IMR-90 (cell line): ENCODE data around the gene GXYLT2. TPM values are rescaled to one million over a fixed set of nuclear protein-coding genes. Genes with fewer than 3 reads are reported as not detected.

Experiments
- ATAC-seq: fragments of 200-7000 bp; cut with Tn5 transposase; 2 replicates; pipeline ENCODE4 v1.9.1; 2020; ENCODE audit warnings: low read depth, mild to moderate bottlenecking, moderate library complexity
- BruUV-seq: library from RNA; stranded (reverse); fragments of 400-500 nt; replicated peaks from 2 replicates; lab custom pipeline; 2021; lab: Mats Ljungman, UMichigan
- CTCF ChIA-PET: fragments of 300-600 bp; formaldehyde crosslinking; extraction: SDS; loops from one replicate; lab custom pipeline; 2021; ENCODE audit warnings: antibody characterized with exemption; lab: Yijun Ruan, JAX
- POLR2A ChIA-PET: fragments of 300-600 bp; sonication (Branson Sonifier 250); formaldehyde crosslinking; loops from one replicate; lab custom pipeline; 2022; ENCODE audit warnings: antibody characterized with exemption; ENCODE audit not compliant: unreplicated experiment; lab: Charles Lee
- DNase-seq: peaks from one replicate; pipeline ENCODE4 v3.0.0; 2013
- H2AFZ ChIP-seq: replicated peaks from 2 replicates; pipeline ENCODE3; 2013; ENCODE audit warnings: low read length, mild to moderate bottlenecking; ENCODE audit not compliant: poor library complexity
- H2AK5ac ChIP-seq: 2 replicates; pipeline ENCODE4 v1.6.1; 2013; ENCODE audit warnings: low read depth, low read length, inconsistent platforms
- H2AK9ac ChIP-seq: replicated peaks from 2 replicates; pipeline ENCODE3; 2013; ENCODE audit warnings: mild to moderate bottlenecking, low read depth, low read length, moderate library complexity; ENCODE audit not compliant: poor library complexity
- H2BK120ac ChIP-seq: 2 replicates; pipeline ENCODE4 v1.6.1; 2013; ENCODE audit warnings: low read depth, low read length, inconsistent platforms
- H2BK15ac ChIP-seq: 3 replicates; pipeline ENCODE4 v1.6.1; 2013; ENCODE audit warnings: low read depth, low read length, inconsistent platforms
- H2BK20ac ChIP-seq: 2 replicates; pipeline ENCODE4 v1.6.1; 2013; ENCODE audit warnings: low read depth, mild to moderate bottlenecking, inconsistent platforms, low read length, moderate library complexity
- H2BK5ac ChIP-seq: 2 replicates; pipeline ENCODE4 v1.6.1; 2013; ENCODE audit warnings: mild to moderate bottlenecking, low read depth, low read length, inconsistent platforms; ENCODE audit not compliant: poor library complexity, severe bottlenecking
- H3K14ac ChIP-seq: replicated peaks from 2 replicates; pipeline ENCODE4 v1.6.1; 2013; ENCODE audit warnings: low read depth, low read length, inconsistent platforms
- H3K18ac ChIP-seq: 2 replicates; pipeline ENCODE4 v1.6.1; 2013; ENCODE audit warnings: low read depth, low read length, control low read depth
- H3K23ac ChIP-seq: 2 replicates; pipeline ENCODE4 v1.6.1; 2013; ENCODE audit warnings: low read depth, low read length, inconsistent platforms
- H3K27ac ChIP-seq: 2 replicates; pipeline ENCODE4 v1.5.1; 2013; ENCODE audit warnings: mild to moderate bottlenecking, control low read depth, low read length; ENCODE audit not compliant: insufficient read depth
- H3K27me3 ChIP-seq: 2 replicates; pipeline ENCODE4 v1.6.1; 2013; ENCODE audit warnings: low read length; ENCODE audit not compliant: control insufficient read depth, insufficient read depth
- H3K36me3 ChIP-seq: 2 replicates; pipeline ENCODE4 v1.6.1; 2013; ENCODE audit warnings: low read length, mixed read lengths; ENCODE audit not compliant: control insufficient read depth, insufficient read depth
- H3K4ac ChIP-seq: 2 replicates; pipeline ENCODE4 v1.6.1; 2013; ENCODE audit warnings: low read depth, low read length, inconsistent platforms
- H3K4me1 ChIP-seq: 2 replicates; pipeline ENCODE4 v1.6.1; 2013; ENCODE audit warnings: low read length, mixed read lengths; ENCODE audit not compliant: control insufficient read depth, insufficient read depth
- H3K4me2 ChIP-seq: 2 replicates; pipeline ENCODE4 v1.6.1; 2013; ENCODE audit warnings: low read depth, mild to moderate bottlenecking, control low read depth, low read length, moderate library complexity
- H3K4me3 ChIP-seq: 2 replicates; pipeline ENCODE4 v1.5.1; 2013; ENCODE audit warnings: low read depth, mild to moderate bottlenecking, control low read depth, low read length, moderate library complexity; ENCODE audit not compliant: insufficient read depth
- H3K56ac ChIP-seq: 2 replicates; pipeline ENCODE4 v1.6.1; 2013; ENCODE audit warnings: low read length, inconsistent platforms; ENCODE audit not compliant: insufficient read depth; ENCODE audit errors: extremely low read depth
- H3K79me1 ChIP-seq, 2 experiments: 2 replicates each; pipeline ENCODE4 v1.6.1; 2013; ENCODE audit warnings: low read length in 2 of 2, inconsistent platforms in 1 of 2, low read depth in 1 of 2
- H3K9ac ChIP-seq: 2 replicates; pipeline ENCODE4 v1.6.1; 2013; ENCODE audit warnings: low read depth, low read length, control low read depth
- H3K9me1 ChIP-seq: 2 replicates; pipeline ENCODE4 v1.6.1; 2013; ENCODE audit warnings: low read length, inconsistent platforms; ENCODE audit not compliant: insufficient read depth
- H3K9me3 ChIP-seq: 2 replicates; pipeline ENCODE4 v1.6.1; 2013; ENCODE audit warnings: low read length; ENCODE audit not compliant: control insufficient read depth, insufficient read depth
- H4K20me1 ChIP-seq: 2 replicates; pipeline ENCODE4 v1.6.1; 2013; ENCODE audit warnings: low read length, inconsistent platforms; ENCODE audit not compliant: insufficient read depth
- H4K5ac ChIP-seq: 2 replicates; pipeline ENCODE4 v1.6.1; 2013; ENCODE audit warnings: mild to moderate bottlenecking, low read depth, low read length, control low read depth
- H4K8ac ChIP-seq, 2 experiments: 2 replicates each; pipeline ENCODE4 v1.6.1; 2013; ENCODE audit warnings: low read depth in 2 of 2, low read length in 2 of 2, control low read depth in 1 of 2, inconsistent platforms in 1 of 2
- H4K91ac ChIP-seq: 2 replicates; pipeline ENCODE4 v1.6.1; 2013; ENCODE audit warnings: low read depth, low read length, inconsistent platforms; ENCODE audit not compliant: insufficient read depth
- BHLHE40 ChIP-seq: fragments of 150-350 bp; IDR thresholded peaks from 2 replicates; pipeline ENCODE4 v1.6.1; 2016; ENCODE audit warnings: mild to moderate bottlenecking, low read depth, low read length
- CHD1 ChIP-seq: IDR thresholded peaks from 2 replicates; pipeline ENCODE4 v1.6.1; 2012; ENCODE audit warnings: low read depth, low read length, improper control_type of control experiment
- FOS ChIP-seq: fragments of 150-350 bp; IDR thresholded peaks from 2 replicates; pipeline ENCODE4 v1.6.1; 2016; ENCODE audit warnings: low read depth, low read length
- MAFK ChIP-seq: IDR thresholded peaks from 2 replicates; pipeline ENCODE4 v1.6.1; 2012; ENCODE audit warnings: low read depth, low read length, improper control_type of control experiment
- NFE2L2 ChIP-seq: fragments of 150-350 bp; IDR thresholded peaks from 2 replicates; pipeline ENCODE4 v1.6.1; 2016; ENCODE audit warnings: low read depth, mild to moderate bottlenecking, low read length
- RAD21 ChIP-seq: IDR thresholded peaks from 2 replicates; pipeline ENCODE4 v1.6.1; 2012; ENCODE audit warnings: low read length, improper control_type of control experiment
- RCOR1 ChIP-seq: IDR thresholded peaks from 2 replicates; pipeline ENCODE4 v1.6.1; 2012; ENCODE audit warnings: mild to moderate bottlenecking, low read length, improper control_type of control experiment; ENCODE audit not compliant: insufficient replicate concordance
- WGBS, 2 experiments: methylation state at CpG; one replicate each; pipeline versions ENCODE4 v1.1.5 to v1.1.7; 2013; ENCODE audit warnings: missing lambda C conversion rate in 2 of 2; ENCODE audit not compliant: insufficient read length in 1 of 2; ENCODE audit errors: extremely low coverage in 2 of 2; 5-methylcytosine and 5-hydroxymethylcytosine counted together
- dilution Hi-C: fragments of 300-500 bp; cut with HindIII; formaldehyde crosslinking; loops from one replicate; pipeline ENCODE4 v1.14.3; 2018; ENCODE audit warnings: low sequenced_read_pairs; ENCODE audit not compliant: unreplicated experiment
- in situ Hi-C: fragments of 300-500 bp; cut with MboI; formaldehyde crosslinking; loops from 3 replicates; pipeline ENCODE4 v1.14.3; 2019; ENCODE audit warnings: low sequenced_read_pairs, inconsistent platforms, mixed read lengths
- intact Hi-C: fragments of 100-400 bp; cut with micrococcal nuclease; formaldehyde crosslinking; loops from 2 replicates; pipeline ENCODE4 v1.10.0; 2022
- polyA plus RNA-seq, 3 experiments: library from polyadenylated mRNA; depleted of rRNA; stranded (reverse); fragments of >200 nt; gene quantifications; 2 replicates each; pipeline ENCODE4 v1.2.3, GENCODE V29; 2012; ENCODE audit warnings: low replicate concordance in 1 of 3
- total RNA-seq: library from RNA; depleted of rRNA; stranded (reverse); fragments of >200 nt; gene quantifications from 2 replicates; pipeline ENCODE4 v1.2.3, GENCODE V29; 2012
- TF ChIP-seq, protein P1 (sequence below): fragments of 150-350 bp; IDR thresholded peaks from 2 replicates; pipeline ENCODE4 v1.6.1; 2017; ENCODE audit warnings: mild to moderate bottlenecking, antibody characterized with exemption, low read length, low read depth
- TF ChIP-seq, protein P2 (sequence below): conservative IDR thresholded peaks from 2 replicates; pipeline ENCODE4 v1.5.1; 2012; ENCODE audit warnings: mild to moderate bottlenecking, low read depth, low read length, improper control_type of control experiment

The GXYLT2 gene
- total and polyA plus RNA-seq, 2 of the 4 experiments (the other 2 are of a cell fraction), result 5.7 to 11.1 TPM

DNA sequence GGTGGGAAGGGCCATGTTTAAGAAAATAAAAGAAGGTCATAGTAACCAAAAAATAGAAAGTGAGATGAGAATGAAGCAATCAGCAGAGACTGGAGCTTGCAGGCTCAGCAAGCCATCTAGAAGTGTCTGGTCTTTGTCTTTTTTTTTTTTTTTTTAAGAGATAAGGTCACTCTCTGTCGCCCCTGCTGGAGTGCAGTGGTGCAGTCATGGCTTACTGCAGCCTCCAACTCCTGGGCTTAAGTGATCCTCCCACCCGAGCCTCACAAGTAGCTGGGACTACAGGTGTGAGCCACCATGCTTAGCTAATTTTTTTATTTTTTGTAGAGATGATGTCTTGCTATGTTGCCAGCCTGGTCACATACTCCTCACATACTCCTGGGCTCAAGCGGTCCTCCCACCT lies 36.2 kb downstream of the GXYLT2 start:
- H3K4me1 ChIP-seq, result no peaks in the 10 kb centered on the region
- dilution Hi-C loops, result no loop called here
- H3K9me3 ChIP-seq, result peaks cover 3% of the 10 kb centered on the region
- H3K27me3 ChIP-seq, result no peaks in the 10 kb centered on the region
- CTCF ChIA-PET, result interaction anchor here (0.6 kb wide), 1 partner anchor 132 kb away, joined by 3 read pairs; no protein-coding TSS in a partner anchor
- H3K27ac ChIP-seq, result no peak overlapping the region
- no peak overlapping the region for H4K8ac ChIP-seq
- H2BK120ac ChIP-seq, result no peak overlapping the region
- no peak overlapping the region for H2AFZ ChIP-seq
- ATAC-seq (no peak), DNase-seq (no peak)
- no peak overlapping the region for H2AK5ac ChIP-seq
- H3K14ac ChIP-seq, result no peak overlapping the region
- H2AK9ac ChIP-seq, result no peak overlapping the region
- H3K9me1 ChIP-seq, result no peaks in the 10 kb centered on the region
- H2BK20ac ChIP-seq, result no peak overlapping the region
- 100% methylated on average over 1 of the region's 3 CpGs; no CpG with 5 or more reads in 1 of the 2 experiments for WGBS, 2 experiments
- H4K20me1 ChIP-seq, result no peaks in the 10 kb centered on the region
- in situ Hi-C loops, result no loop called here
- H2BK15ac ChIP-seq, result no peak overlapping the region
- H3K18ac ChIP-seq, result no peak overlapping the region
- no peak overlapping the region for H4K91ac ChIP-seq
- H4K5ac ChIP-seq, result no peak overlapping the region
- no peak for TF ChIP-seq RAD21
- no peak for TF ChIP-seq CHD1
- TF ChIP-seq, protein P1, sequence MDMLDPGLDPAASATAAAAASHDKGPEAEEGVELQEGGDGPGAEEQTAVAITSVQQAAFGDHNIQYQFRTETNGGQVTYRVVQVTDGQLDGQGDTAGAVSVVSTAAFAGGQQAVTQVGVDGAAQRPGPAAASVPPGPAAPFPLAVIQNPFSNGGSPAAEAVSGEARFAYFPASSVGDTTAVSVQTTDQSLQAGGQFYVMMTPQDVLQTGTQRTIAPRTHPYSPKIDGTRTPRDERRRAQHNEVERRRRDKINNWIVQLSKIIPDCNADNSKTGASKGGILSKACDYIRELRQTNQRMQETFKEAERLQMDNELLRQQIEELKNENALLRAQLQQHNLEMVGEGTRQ, result no peak
- TF ChIP-seq FOS, result no peak
- TF ChIP-seq RCOR1, result no peak
- no peak for TF ChIP-seq MAFK
- TF ChIP-seq, protein P2, sequence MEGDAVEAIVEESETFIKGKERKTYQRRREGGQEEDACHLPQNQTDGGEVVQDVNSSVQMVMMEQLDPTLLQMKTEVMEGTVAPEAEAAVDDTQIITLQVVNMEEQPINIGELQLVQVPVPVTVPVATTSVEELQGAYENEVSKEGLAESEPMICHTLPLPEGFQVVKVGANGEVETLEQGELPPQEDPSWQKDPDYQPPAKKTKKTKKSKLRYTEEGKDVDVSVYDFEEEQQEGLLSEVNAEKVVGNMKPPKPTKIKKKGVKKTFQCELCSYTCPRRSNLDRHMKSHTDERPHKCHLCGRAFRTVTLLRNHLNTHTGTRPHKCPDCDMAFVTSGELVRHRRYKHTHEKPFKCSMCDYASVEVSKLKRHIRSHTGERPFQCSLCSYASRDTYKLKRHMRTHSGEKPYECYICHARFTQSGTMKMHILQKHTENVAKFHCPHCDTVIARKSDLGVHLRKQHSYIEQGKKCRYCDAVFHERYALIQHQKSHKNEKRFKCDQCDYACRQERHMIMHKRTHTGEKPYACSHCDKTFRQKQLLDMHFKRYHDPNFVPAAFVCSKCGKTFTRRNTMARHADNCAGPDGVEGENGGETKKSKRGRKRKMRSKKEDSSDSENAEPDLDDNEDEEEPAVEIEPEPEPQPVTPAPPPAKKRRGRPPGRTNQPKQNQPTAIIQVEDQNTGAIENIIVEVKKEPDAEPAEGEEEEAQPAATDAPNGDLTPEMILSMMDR, result no peak
- no peak for TF ChIP-seq NFE2L2
- no peak for TF ChIP-seq BHLHE40
- BruUV-seq, result no TSS peak
- POLR2A ChIA-PET, result no interaction called here
- H3K23ac ChIP-seq, result no peak overlapping the region
- intact Hi-C loops, result no loop called here
- no peak overlapping the region for H2BK5ac ChIP-seq
- H3K36me3 ChIP-seq, result peaks cover 14% of the 10 kb centered on the region
- no peak overlapping the region for H3K4ac ChIP-seq
- H3K4me2 ChIP-seq, result no peak overlapping the region
- H3K56ac ChIP-seq, result no peak overlapping the region
- H3K9ac ChIP-seq, result no peak overlapping the region
- no peaks in the 10 kb centered on the region for H3K79me1 ChIP-seq
- H3K4me3 ChIP-seq, result no peak overlapping the region
